Mucosa of stomach (tissue), 1 donor: ENCODE results near the gene PIK3CD.
"Not testable (repeated sequence)": the region's sequence is repeated elsewhere in the genome, so short reads cannot be mapped to it uniquely, and the experiment has no call there.

ENCODE experiments used
- H3K27me3 ChIP-seq: one replicate; pipeline ENCODE4 v1.7.0; 2013; ENCODE audit warnings: mild to moderate bottlenecking, low read length; ENCODE audit not compliant: control insufficient read depth, insufficient read depth
- H3K36me3 ChIP-seq: one replicate; pipeline ENCODE4 v1.7.0; 2013; ENCODE audit warnings: low read length; ENCODE audit not compliant: control insufficient read depth, insufficient read depth
- H3K4me1 ChIP-seq: one replicate; pipeline ENCODE4 v1.7.0; 2013; ENCODE audit warnings: mild to moderate bottlenecking, low read length; ENCODE audit not compliant: control insufficient read depth, insufficient read depth
- H3K4me3 ChIP-seq: one replicate; pipeline ENCODE4 v1.7.0; 2013; ENCODE audit warnings: low read length
- H3K9ac ChIP-seq: one replicate; pipeline ENCODE4 v1.7.0; 2013; ENCODE audit warnings: mild to moderate bottlenecking, low read length, moderate library complexity
- H3K9me3 ChIP-seq: one replicate; pipeline ENCODE4 v1.7.0; 2013; ENCODE audit warnings: mild to moderate bottlenecking, low read length, moderate library complexity; ENCODE audit not compliant: control insufficient read depth
- donor health status: Pancreatic carcinoma.

PIK3CD gene

GRCh38 chr1:9610548-9610947, 41.0 kb upstream of the PIK3CD start:
- Histone ChIP-seq H3K27me3 (no peaks in the 10 kb centered on the region), H3K9me3 (no peaks in the 10 kb centered on the region), H3K4me1 (no peaks in the 10 kb centered on the region), H3K9ac (no peak overlapping the region), H3K36me3 (no peaks in the 10 kb centered on the region), H3K4me3 (no peak overlapping the region)

DNA sequence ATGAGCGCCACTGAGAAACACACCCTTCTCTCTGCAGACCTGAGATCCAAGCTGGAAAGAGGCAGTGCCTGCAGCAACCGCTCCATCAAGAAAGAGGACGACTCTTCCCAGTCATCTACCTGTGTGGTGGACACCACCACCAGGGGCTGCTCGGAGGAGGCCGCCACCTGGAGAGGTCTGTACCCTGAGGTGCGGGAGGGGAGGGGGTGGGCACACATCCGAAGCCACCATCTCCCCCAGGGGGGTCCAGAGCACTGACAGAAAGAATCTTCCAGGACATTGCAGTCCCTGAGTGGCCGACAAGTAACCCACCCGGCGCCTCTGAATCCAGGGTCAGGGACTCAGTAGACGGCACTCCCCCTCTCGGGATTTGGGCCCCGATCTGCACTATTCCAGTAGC, 39.8 kb upstream of the PIK3CD start:
- no peak overlapping the region for H3K9ac ChIP-seq
- H3K27me3 ChIP-seq: no peaks in the 10 kb centered on the region
- H3K4me3 ChIP-seq: no peak overlapping the region
- no peaks in the 10 kb centered on the region for H3K4me1 ChIP-seq
- H3K36me3 ChIP-seq: no peaks in the 10 kb centered on the region
- H3K9me3 ChIP-seq: no peaks in the 10 kb centered on the region

GRCh38 chr1:9612162-9612845, 39.2 kb upstream of the PIK3CD start:
- no peak overlapping the region for H3K9ac ChIP-seq
- no peak overlapping the region for H3K4me3 ChIP-seq
- no peaks in the 10 kb centered on the region for H3K4me1 ChIP-seq
- H3K9me3 ChIP-seq: no peaks in the 10 kb centered on the region
- H3K36me3 ChIP-seq: no peaks in the 10 kb centered on the region
- H3K27me3 ChIP-seq: no peaks in the 10 kb centered on the region

DNA sequence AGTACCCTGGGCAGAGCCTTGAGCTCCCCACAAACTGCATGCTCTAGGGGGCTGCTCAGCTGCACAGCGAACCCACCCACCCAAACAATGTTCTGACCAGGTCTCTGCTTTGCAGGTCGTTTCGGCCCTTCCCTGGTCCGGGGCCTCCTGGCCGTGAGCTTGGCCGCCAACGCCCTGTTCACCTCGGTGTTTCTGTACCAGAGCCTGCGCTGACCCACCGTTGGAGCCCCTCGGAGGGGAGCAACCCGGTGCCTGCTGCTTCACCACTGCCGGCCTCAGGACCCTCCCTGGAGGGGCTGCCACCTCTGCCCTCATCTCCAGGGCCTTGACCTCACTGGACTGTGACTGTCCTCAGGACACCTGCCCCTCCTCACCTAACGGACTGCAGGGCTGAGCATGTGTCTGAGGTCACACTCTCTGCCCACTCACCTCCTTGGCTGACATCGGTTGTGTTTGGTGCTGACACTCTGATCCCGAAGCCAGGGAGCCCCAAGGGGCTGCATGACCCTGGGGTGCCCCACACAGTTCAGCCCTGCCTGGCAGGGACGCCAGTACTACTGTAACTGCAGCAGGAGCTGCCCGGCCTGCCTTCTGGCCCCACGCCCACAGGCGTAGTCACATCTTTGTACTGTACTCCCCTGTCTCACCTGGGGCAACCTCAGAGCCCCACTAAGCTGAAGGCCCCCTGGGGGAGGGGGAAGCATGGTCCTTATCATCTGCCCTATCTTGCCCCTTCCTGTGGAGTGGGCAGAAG, 38.5 kb upstream of the PIK3CD start:
- H3K4me3 ChIP-seq: no peak overlapping the region
- H3K4me1 ChIP-seq: no peaks in the 10 kb centered on the region
- H3K27me3 ChIP-seq: no peaks in the 10 kb centered on the region
- H3K9me3 ChIP-seq: no peaks in the 10 kb centered on the region
- no peak overlapping the region for H3K9ac ChIP-seq
- H3K36me3 ChIP-seq: no peaks in the 10 kb centered on the region

GRCh38 chr1:9613625-9614299, 37.8 kb upstream of the PIK3CD start:
- Histone ChIP-seq H3K9me3 (no peaks in the 10 kb centered on the region), H3K9ac (no peak overlapping the region), H3K27me3 (no peaks in the 10 kb centered on the region), H3K4me3 (no peak overlapping the region), H3K4me1 (no peaks in the 10 kb centered on the region), H3K36me3 (no peaks in the 10 kb centered on the region)

DNA sequence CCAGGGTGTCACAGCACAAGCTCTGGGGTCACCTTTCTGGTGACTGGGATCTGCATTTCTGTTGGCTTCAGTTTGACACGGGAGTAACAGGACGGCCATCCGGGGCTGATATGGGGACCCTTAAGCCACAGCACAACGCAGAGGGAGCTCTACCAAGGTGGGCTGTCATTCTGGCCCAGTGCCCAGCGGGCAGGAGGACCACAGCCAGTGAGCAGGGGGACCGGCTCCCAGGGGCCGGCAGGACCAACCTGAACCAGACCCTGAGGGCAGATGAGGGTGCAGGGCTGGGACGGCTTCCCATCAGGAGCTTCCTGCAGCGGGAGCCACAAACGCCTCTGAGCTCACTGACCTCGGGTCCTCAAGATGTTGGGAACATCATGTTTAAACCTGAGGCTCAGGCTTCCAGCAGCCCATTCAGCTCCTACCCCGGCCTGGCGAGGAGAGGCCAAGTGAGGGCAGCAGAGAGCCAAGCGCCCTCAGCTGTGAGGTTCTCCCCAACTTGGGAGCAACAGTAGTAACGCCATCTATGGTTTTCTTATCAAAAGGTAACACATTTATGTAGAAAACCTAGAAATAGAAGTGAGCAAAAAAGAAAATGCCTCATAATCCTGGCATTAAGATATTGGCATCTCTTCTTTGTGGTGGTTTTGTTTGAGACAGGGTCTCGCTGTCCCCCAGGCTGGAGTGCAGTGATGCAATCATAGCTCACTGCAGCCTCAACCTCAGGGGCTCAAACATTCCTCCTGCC, 36.0 kb upstream of the PIK3CD start:
- Histone ChIP-seq H3K9me3 (no peaks in the 10 kb centered on the region), H3K9ac (no peak overlapping the region), H3K4me3 (no peak overlapping the region), H3K36me3 (no peaks in the 10 kb centered on the region), H3K4me1 (no peaks in the 10 kb centered on the region), H3K27me3 (no peaks in the 10 kb centered on the region)

DNA sequence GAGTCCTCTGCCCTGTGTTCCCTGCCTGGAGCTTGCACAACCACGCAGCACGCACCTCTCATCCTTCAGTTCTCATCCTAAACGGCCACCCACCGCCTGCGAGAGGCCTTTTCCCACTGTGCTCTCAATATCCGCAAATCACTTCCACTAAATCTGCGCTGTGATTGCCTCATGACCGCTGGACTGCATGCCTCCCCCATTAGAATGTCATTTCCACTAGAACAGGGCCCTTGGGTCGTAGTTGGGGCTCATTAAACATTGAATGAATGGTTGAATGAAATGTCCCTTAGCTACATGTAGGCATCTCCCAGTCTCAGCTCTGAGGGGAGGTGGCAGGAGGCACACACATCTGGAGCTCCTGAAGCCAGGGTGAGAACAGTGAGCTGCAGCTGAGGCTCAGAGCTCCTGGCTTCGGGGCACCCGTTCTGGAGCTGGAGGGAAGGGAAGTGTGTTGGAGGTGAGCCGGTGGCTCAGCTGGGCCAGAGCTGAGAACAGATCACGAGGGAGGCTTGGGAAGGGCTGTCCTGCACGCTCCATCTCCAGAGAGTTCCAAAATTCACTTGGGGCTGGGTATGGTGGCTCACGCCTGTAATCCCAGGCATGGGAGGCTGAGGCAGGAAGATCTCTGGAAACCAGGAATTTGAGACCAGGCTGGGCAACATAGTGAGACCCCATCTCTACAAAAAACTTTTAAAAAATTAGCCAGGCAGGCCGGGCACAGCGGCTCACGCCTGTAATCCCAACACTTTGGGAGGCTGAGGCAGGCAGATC, 32.4 kb upstream of the PIK3CD start:
- H3K9me3 ChIP-seq: no peaks in the 10 kb centered on the region
- H3K4me1 ChIP-seq: no peaks in the 10 kb centered on the region
- H3K27me3 ChIP-seq: no peaks in the 10 kb centered on the region
- H3K9ac ChIP-seq: no peak overlapping the region
- H3K36me3 ChIP-seq: no peaks in the 10 kb centered on the region
- no peak overlapping the region for H3K4me3 ChIP-seq

DNA sequence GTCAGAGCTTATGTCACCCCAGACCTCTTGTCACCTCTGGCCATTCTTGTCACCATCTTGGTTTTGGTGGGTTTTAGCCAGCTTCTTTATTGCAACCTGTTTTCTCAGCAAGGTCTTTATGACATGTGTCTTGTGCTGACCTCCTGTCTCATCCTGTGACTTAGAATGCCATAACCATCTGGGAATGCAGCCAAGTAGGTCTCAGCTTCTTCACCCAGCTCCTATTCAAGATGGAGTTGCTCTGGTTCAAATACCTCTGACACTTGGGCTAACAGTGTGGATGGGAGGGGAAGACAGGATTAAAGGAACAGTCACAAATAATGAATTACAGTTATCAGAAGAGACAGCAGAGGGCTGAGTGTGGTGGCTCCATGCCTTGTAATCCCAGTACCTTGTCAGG, 30.5 kb upstream of the PIK3CD start:
- Histone ChIP-seq H3K4me3 (no peak overlapping the region), H3K9me3 (no peaks in the 10 kb centered on the region), H3K27me3 (peaks cover 5% of the 10 kb centered on the region), H3K36me3 (no peaks in the 10 kb centered on the region), H3K4me1 (no peaks in the 10 kb centered on the region), H3K9ac (no peak overlapping the region)

- H3K36me3 ChIP-seq: no peaks in the 10 kb centered on the region
- no peaks in the 10 kb centered on the region for H3K4me1 ChIP-seq
- no peak overlapping the region for H3K9ac ChIP-seq
- peaks cover 11% of the 10 kb centered on the region for H3K27me3 ChIP-seq
- H3K9me3 ChIP-seq: no peaks in the 10 kb centered on the region
- no peak overlapping the region for H3K4me3 ChIP-seq
Observed at GRCh38 chr1:9624081-9624480, 27.4 kb upstream of the PIK3CD start.

- H3K9me3 ChIP-seq, H3K9ac ChIP-seq, H3K4me1 ChIP-seq, H3K36me3 ChIP-seq, H3K4me3 ChIP-seq: not testable (repeated sequence)
- H3K27me3 ChIP-seq: peaks cover 11% of the 10 kb centered on the region
Observed at GRCh38 chr1:9625030-9625429, 26.5 kb upstream of the PIK3CD start.

DNA sequence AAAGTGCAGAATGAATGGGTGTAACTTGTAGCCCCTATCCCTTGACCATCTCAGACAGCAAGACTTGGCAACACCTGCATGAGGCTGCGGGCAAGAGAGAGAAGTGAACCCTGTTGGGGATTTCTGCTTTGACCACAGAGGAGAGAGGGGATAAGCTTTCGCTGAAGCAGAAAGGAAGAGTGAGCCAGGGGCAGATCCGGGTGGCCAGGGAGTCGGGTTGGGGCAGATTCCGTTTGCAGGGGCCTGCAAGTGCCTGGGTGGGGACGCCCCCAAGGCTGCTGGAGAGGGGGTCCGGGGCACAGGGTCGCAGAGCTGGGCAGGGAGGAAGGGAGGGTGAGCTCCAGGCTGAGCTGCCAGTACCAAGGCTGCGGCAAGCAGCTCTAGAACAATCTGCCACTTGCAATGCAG, 25.3 kb upstream of the PIK3CD start:
- no peaks in the 10 kb centered on the region for H3K9me3 ChIP-seq
- H3K4me3 ChIP-seq: no peak overlapping the region

More for the DNA sequence above, 25.3 kb upstream of the PIK3CD start:
- Histone ChIP-seq H3K36me3 (no peaks in the 10 kb centered on the region), H3K27me3 (peaks cover 11% of the 10 kb centered on the region), H3K4me1 (no peaks in the 10 kb centered on the region), H3K9ac (no peak overlapping the region)
